GM12875 (cell line): ENCODE measurements around the gene VSTM2B.

Experiments
- H3K4me3 ChIP-seq: one replicate; pipeline ENCODE4 v1.5.1; 2011; ENCODE audit warnings: low read depth, low read length, control low read depth
- CTCF ChIP-seq: IDR thresholded peaks from 2 replicates; pipeline ENCODE4 v1.5.1; 2011; ENCODE audit warnings: low read depth, mild to moderate bottlenecking, control low read depth, inconsistent platforms, low read length, moderate library complexity, borderline replicate concordance; ENCODE audit not compliant: insufficient read depth

Gene VSTM2B

GRCh38 chr19:29520390-29520789 lies 5.4 kb upstream of the VSTM2B start:
- no peak for TF ChIP-seq CTCF
- H3K4me3 ChIP-seq, result no peak overlapping the region

- H3K4me3 ChIP-seq, result no peak overlapping the region
- no peak for TF ChIP-seq CTCF
Observed at GRCh38 chr19:29521291-29522075, 4.3 kb upstream of the VSTM2B start.

GRCh38 chr19:29523568-29523967 lies 2.2 kb upstream of the VSTM2B start:
- no peak for TF ChIP-seq CTCF
- H3K4me3 ChIP-seq, result no peak overlapping the region

GRCh38 chr19:29524201-29524911 lies 1.4 kb upstream of the VSTM2B start:
- no peak for TF ChIP-seq CTCF
- H3K4me3 ChIP-seq, result no peak overlapping the region

- H3K4me3 ChIP-seq, result no peak overlapping the region
- TF ChIP-seq CTCF, result no peak
Observed at GRCh38 chr19:29524912-29525831, 622 bp upstream of the VSTM2B start.

GRCh38 chr19:29526730-29527499 lies 1.1 kb downstream of the VSTM2B start:
- TF ChIP-seq CTCF, result no peak

More at GRCh38 chr19:29526730-29527499, 1.1 kb downstream of the VSTM2B start:
- H3K4me3 ChIP-seq, result no peak overlapping the region
